Muscle layer of duodenum (tissue), 2 donors: ENCODE measurements around the gene SCAF4.

Experiments
- H3K27ac ChIP-seq: one replicate; pipeline ENCODE4 v1.7.0; 2013; ENCODE audit warnings: mild to moderate bottlenecking, low read length
- H3K27me3 ChIP-seq: one replicate; pipeline ENCODE4 v1.7.0; 2013; ENCODE audit warnings: low read depth, mild to moderate bottlenecking, control low read depth, low read length
- H3K36me3 ChIP-seq, 2 donors: one replicate each; pipeline ENCODE4 v1.7.0; 2013; ENCODE audit warnings: low read length in 2 of 2, control low read depth in 1 of 2, mild to moderate bottlenecking in 1 of 2; ENCODE audit not compliant: insufficient read depth in 2 of 2, control insufficient read depth in 1 of 2
- H3K4me1 ChIP-seq, 2 donors: one replicate each; pipeline ENCODE4 v1.7.0; 2013; ENCODE audit warnings: low read length in 2 of 2, mild to moderate bottlenecking in 2 of 2, control low read depth in 1 of 2, moderate library complexity in 1 of 2; ENCODE audit not compliant: insufficient read depth in 2 of 2, control insufficient read depth in 1 of 2
- H3K4me3 ChIP-seq, 2 donors: one replicate each; pipeline ENCODE4 v1.7.0; 2013; ENCODE audit warnings: low read length in 2 of 2, low read depth in 1 of 2, mild to moderate bottlenecking in 1 of 2
- H3K9me3 ChIP-seq, 2 donors: one replicate each; pipeline ENCODE4 v1.7.0; 2013; ENCODE audit warnings: low read length in 2 of 2, control low read depth in 1 of 2, mild to moderate bottlenecking in 1 of 2; ENCODE audit not compliant: control insufficient read depth in 1 of 2
- donor health status: healthy.

SCAF4 gene

GRCh38 chr21:31710586-31710985 lies 21.3 kb downstream of the SCAF4 start:
- H3K4me1 ChIP-seq, result peaks cover 0 to 46% of the 10 kb centered on the region in 2 donors
- H3K36me3 ChIP-seq, result no peaks in the 10 kb centered on the region
- no peaks in the 10 kb centered on the region for H3K9me3 ChIP-seq
- H3K27me3 ChIP-seq, result no peaks in the 10 kb centered on the region
- no peak overlapping the region for H3K4me3 ChIP-seq
- no peak overlapping the region for H3K27ac ChIP-seq

- H3K9me3 ChIP-seq, result no peaks in the 10 kb centered on the region
- no peak overlapping the region for H3K27ac ChIP-seq
- peaks cover 0 to 30% of the 10 kb centered on the region in 2 donors for H3K4me1 ChIP-seq
- no peaks in the 10 kb centered on the region for H3K27me3 ChIP-seq
- H3K4me3 ChIP-seq, result no peak overlapping the region
- no peaks in the 10 kb centered on the region for H3K36me3 ChIP-seq
Measured at GRCh38 chr21:31708541-31708940, 23.4 kb downstream of the SCAF4 start.

- no peak overlapping the region for H3K27ac ChIP-seq
- H3K27me3 ChIP-seq, result no peaks in the 10 kb centered on the region
- H3K9me3 ChIP-seq, result no peaks in the 10 kb centered on the region
- H3K4me1 ChIP-seq, result peaks cover 0 to 21% of the 10 kb centered on the region in 2 donors
- no peak overlapping the region for H3K4me3 ChIP-seq
- peaks cover 5 to 6% of the 10 kb centered on the region in 2 donors for H3K36me3 ChIP-seq
Measured at GRCh38 chr21:31707499-31707898, 24.4 kb downstream of the SCAF4 start.

GRCh38 chr21:31706562-31706961 lies 25.4 kb downstream of the SCAF4 start:
- Histone ChIP-seq H3K4me1 (peaks cover 0 to 21% of the 10 kb centered on the region in 2 donors), H3K27me3 (no peaks in the 10 kb centered on the region), H3K36me3 (peaks cover 9 to 14% of the 10 kb centered on the region in 2 donors), H3K4me3 (no peak overlapping the region), H3K27ac (no peak overlapping the region), H3K9me3 (no peaks in the 10 kb centered on the region)

GRCh38 chr21:31700040-31700439 lies 31.9 kb downstream of the SCAF4 start:
- peaks cover 48 to 68% of the 10 kb centered on the region in 2 donors for H3K36me3 ChIP-seq
- H3K27ac ChIP-seq, result no peak overlapping the region
- no peaks in the 10 kb centered on the region for H3K4me1 ChIP-seq
- H3K9me3 ChIP-seq, result no peaks in the 10 kb centered on the region
- no peak overlapping the region for H3K4me3 ChIP-seq
- no peaks in the 10 kb centered on the region for H3K27me3 ChIP-seq

- no peaks in the 10 kb centered on the region for H3K4me1 ChIP-seq
- no peak overlapping the region for H3K27ac ChIP-seq
- peaks cover 59 to 74% of the 10 kb centered on the region in 2 donors for H3K36me3 ChIP-seq
- H3K27me3 ChIP-seq, result no peaks in the 10 kb centered on the region
- no peak overlapping the region for H3K4me3 ChIP-seq
- H3K9me3 ChIP-seq, result no peaks in the 10 kb centered on the region
Measured at GRCh38 chr21:31698461-31698860, 33.5 kb downstream of the SCAF4 start.

- H3K27me3 ChIP-seq, result no peaks in the 10 kb centered on the region
- H3K9me3 ChIP-seq, result no peaks in the 10 kb centered on the region
- H3K4me1 ChIP-seq, result no peaks in the 10 kb centered on the region
- H3K4me3 ChIP-seq, result no peak overlapping the region
- H3K36me3 ChIP-seq, result peaks cover 68 to 77% of the 10 kb centered on the region in 2 donors
- H3K27ac ChIP-seq, result no peak overlapping the region
Measured at GRCh38 chr21:31696424-31696823, 35.5 kb downstream of the SCAF4 start.

GRCh38 chr21:31693222-31693621 lies 38.7 kb downstream of the SCAF4 start:
- peaks cover 62 to 65% of the 10 kb centered on the region in 2 donors for H3K36me3 ChIP-seq
- no peak overlapping the region for H3K27ac ChIP-seq
- no peaks in the 10 kb centered on the region for H3K27me3 ChIP-seq
- H3K9me3 ChIP-seq, result no peaks in the 10 kb centered on the region
- no peak overlapping the region for H3K4me3 ChIP-seq
- no peaks in the 10 kb centered on the region for H3K4me1 ChIP-seq

- H3K27ac ChIP-seq, result no peak overlapping the region
- H3K9me3 ChIP-seq, result no peaks in the 10 kb centered on the region
- no peaks in the 10 kb centered on the region for H3K4me1 ChIP-seq
- H3K36me3 ChIP-seq, result peaks cover 60 to 76% of the 10 kb centered on the region in 2 donors
- H3K4me3 ChIP-seq, result no peak overlapping the region
- no peaks in the 10 kb centered on the region for H3K27me3 ChIP-seq
Measured at GRCh38 chr21:31688603-31689368, 43.1 kb downstream of the SCAF4 start.

- no peaks in the 10 kb centered on the region for H3K27me3 ChIP-seq
- no peaks in the 10 kb centered on the region for H3K9me3 ChIP-seq
- peaks cover 50 to 74% of the 10 kb centered on the region in 2 donors for H3K36me3 ChIP-seq
- H3K4me3 ChIP-seq, result no peak overlapping the region
- H3K27ac ChIP-seq, result no peak overlapping the region
- no peaks in the 10 kb centered on the region for H3K4me1 ChIP-seq
Measured at GRCh38 chr21:31687108-31687507, 44.8 kb downstream of the SCAF4 start.

- no peaks in the 10 kb centered on the region for H3K9me3 ChIP-seq
- H3K4me1 ChIP-seq, result no peaks in the 10 kb centered on the region
- H3K36me3 ChIP-seq, result peaks cover 45 to 75% of the 10 kb centered on the region in 2 donors
- H3K27me3 ChIP-seq, result no peaks in the 10 kb centered on the region
- no peak overlapping the region for H3K4me3 ChIP-seq
- H3K27ac ChIP-seq, result no peak overlapping the region
Measured at GRCh38 chr21:31686272-31686915, 45.5 kb downstream of the SCAF4 start.
